ENCODE results near the gene FOXA3.
"Not testable (repeated sequence)": the region's sequence is repeated elsewhere in the genome, so short reads cannot be mapped to it uniquely, and the experiment has no call there.

FOXA3 gene

DNA sequence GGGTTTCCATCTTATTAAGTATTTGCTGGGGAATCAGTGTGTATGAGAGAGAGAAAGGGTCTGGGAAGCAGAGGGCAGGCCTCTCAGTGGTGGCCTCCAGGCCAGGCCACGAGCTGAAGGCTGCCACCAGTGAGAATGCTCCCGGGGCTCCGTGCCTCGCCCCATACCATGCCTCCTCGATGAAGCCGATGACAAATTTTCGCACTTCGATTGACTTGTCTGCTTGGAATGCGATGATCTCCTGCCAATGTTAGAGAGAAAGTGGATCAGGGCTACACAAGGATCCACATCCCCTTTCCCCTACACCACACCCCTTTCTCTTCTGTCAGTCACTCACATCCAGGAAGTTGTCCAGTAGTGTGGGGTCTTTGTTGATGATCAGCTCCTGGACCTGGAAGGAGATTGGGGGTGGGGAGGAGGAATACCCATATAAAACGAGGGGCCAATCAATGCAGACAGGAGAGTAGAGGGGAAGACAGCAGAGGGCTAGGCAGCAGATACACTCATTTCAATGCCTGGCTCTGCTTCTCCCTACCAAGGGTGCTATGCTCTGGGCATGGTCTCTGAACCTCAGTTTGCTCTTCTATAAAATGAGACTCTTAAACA, 11.9 kb upstream of the FOXA3 start:
- Histone ChIP-seq H3K36me3 (ENCODE audit: insufficient read depth, low read length) (peaks cover 57% of the 10 kb centered on the region), H3K9me3 (ENCODE audit: low read length) (no peaks in the 10 kb centered on the region), H3K27me3 (ENCODE audit: insufficient read depth, low read length) (no peaks in the 10 kb centered on the region), H2AFZ (ENCODE audit: low read depth, low read length) (no peak overlapping the region), H3K4me1 (ENCODE audit: insufficient read depth, low read length) (no peaks in the 10 kb centered on the region), H3K4me3 (ENCODE audit: low read length) (no peak overlapping the region)

DNA sequence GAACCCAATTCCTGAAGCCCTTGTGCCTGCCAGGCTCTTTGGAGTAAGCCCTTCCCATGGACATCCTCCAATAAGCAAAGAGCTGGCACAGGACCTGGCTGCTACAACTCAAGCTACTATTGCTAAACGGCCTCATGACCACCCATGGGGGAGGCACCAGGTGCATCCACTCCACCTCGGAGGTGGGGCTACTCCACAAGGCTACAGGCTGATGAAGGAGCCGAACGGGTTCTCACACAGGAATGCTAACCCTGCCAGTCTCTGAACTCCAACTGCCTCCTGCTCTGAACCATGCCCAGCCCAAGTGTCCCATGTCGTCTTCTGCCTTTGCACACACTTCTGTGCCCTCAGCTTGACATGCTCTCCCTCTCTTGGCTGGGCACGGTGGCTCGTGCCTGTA, 11.1 kb upstream of the FOXA3 start:
- H3K36me3 ChIP-seq (ENCODE audit: insufficient read depth, low read length), result peaks cover 51% of the 10 kb centered on the region

DNA sequence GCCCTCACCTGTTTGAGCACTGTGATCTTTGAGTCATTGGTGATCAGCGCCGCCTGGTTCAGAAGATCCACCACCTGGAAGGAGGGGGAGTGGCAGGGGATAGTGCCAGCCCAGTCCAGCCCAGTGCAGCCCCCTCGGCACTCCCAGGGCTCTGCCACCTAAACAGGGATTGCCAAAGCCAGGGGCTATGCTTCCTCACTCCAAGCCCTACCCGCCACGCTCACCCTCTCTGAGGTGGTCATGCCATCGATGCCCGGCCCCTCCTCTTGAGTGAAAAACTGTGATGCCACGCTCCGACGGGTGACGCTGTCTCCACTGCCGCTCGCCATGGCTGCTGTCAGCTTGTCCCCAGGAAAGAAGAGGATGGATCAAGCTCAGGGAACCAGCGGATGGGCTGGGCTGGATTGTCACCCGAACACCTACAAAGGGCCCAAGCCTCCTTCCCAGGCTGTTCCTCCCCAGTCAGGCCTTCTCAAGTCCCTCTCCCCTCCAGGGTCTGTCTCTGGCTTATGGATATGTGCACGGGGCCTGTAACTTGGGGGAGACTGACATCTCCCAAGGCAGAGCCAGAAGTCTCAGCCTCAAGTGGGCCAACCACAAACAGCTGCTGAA, 9.9 kb upstream of the FOXA3 start:
- peaks cover 49% of the 10 kb centered on the region for H3K36me3 ChIP-seq (ENCODE audit: insufficient read depth, low read length)
- H3K9me3 ChIP-seq (ENCODE audit: low read length), result no peaks in the 10 kb centered on the region
- H3K4me1 ChIP-seq (ENCODE audit: insufficient read depth, low read length), result no peaks in the 10 kb centered on the region
- H2AFZ ChIP-seq (ENCODE audit: low read depth, low read length), result no peak overlapping the region
- no peak overlapping the region for H3K4me3 ChIP-seq (ENCODE audit: low read length)
- H3K27me3 ChIP-seq (ENCODE audit: insufficient read depth, low read length), result no peaks in the 10 kb centered on the region

More for the DNA sequence above, 11.1 kb upstream of the FOXA3 start:
- Histone ChIP-seq H2AFZ (ENCODE audit: low read depth, low read length) (no peak overlapping the region), H3K4me3 (ENCODE audit: low read length) (no peak overlapping the region), H3K4me1 (ENCODE audit: insufficient read depth, low read length) (no peaks in the 10 kb centered on the region), H3K9me3 (ENCODE audit: low read length) (no peaks in the 10 kb centered on the region), H3K27me3 (ENCODE audit: insufficient read depth, low read length) (no peaks in the 10 kb centered on the region)

DNA sequence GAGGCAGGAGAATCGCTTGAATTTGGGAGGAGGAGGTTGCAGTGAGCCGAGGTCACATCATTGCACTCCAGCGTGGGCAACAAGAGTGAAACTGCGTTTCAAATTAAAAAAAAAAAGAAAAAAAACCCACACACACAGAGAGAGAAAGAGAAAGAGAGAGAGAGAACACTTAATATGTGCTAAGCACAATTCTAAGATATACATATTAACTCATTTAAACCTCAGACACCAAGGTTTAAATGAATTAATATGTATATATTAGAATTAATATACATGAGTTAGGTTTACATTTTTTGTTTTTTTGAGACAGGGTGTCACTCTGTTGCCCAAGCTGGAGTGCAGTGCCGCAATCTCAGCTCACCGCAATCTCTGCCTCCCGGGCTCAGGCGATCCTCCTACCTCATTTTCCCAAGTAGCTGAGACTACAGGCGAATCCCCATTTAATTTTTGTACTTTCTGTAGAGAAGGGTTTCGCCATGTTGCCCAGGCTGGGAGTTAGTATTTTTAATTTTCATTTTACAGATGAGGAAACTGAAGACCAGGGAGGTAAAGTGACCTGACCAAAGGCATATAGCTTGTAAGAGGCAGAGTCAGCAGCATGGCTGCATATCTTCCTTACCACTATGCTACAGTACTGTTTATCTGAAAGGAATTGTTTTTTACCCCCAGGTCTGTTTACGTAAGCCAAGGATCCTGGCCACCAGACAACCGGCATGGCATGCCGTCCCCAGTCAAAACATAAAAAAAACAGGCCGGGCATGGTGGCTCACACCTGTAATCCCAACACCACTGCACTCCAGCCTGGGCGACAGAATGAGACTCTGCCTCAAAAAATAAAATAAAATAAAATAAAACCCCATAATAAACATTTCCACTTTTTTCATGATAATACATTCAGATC, 3.5 kb upstream of the FOXA3 start:
- no peaks in the 10 kb centered on the region for H3K9me3 ChIP-seq (ENCODE audit: low read length)
- peaks cover 17% of the 10 kb centered on the region for H3K27me3 ChIP-seq (ENCODE audit: insufficient read depth, low read length)
- H3K4me3 ChIP-seq (ENCODE audit: low read length), result no peak overlapping the region

DNA sequence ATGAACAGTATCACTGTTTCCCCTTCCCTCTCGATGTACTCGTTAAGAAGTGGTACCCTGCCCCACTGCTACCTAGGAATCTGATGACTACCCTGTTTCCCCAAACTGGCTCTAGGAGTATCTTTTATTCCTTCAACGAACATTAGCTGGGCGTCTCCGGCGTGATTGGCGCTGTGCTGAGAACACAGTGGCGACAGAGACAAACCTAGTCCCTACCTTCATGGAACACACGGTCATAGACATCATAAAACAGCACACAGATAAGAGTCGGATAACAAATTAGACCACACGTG, 1.9 kb upstream of the FOXA3 start:
- Histone ChIP-seq H3K9me3 (ENCODE audit: low read length) (no peaks in the 10 kb centered on the region), H3K4me1 (ENCODE audit: insufficient read depth, low read length) (peaks cover 5% of the 10 kb centered on the region), H2AFZ (ENCODE audit: low read depth, low read length) (peak overlapping the region; percentile 38), H3K27me3 (ENCODE audit: insufficient read depth, low read length) (peaks cover 27% of the 10 kb centered on the region), H3K4me3 (ENCODE audit: low read length) (peak overlapping the region; percentile 69), H3K36me3 (ENCODE audit: insufficient read depth, low read length) (peaks cover 20% of the 10 kb centered on the region)

More for the DNA sequence above, 3.5 kb upstream of the FOXA3 start:
- Histone ChIP-seq H3K36me3 (ENCODE audit: insufficient read depth, low read length) (peaks cover 24% of the 10 kb centered on the region), H3K4me1 (ENCODE audit: insufficient read depth, low read length) (peaks cover 5% of the 10 kb centered on the region), H2AFZ (ENCODE audit: low read depth, low read length) (no peak overlapping the region)

DNA sequence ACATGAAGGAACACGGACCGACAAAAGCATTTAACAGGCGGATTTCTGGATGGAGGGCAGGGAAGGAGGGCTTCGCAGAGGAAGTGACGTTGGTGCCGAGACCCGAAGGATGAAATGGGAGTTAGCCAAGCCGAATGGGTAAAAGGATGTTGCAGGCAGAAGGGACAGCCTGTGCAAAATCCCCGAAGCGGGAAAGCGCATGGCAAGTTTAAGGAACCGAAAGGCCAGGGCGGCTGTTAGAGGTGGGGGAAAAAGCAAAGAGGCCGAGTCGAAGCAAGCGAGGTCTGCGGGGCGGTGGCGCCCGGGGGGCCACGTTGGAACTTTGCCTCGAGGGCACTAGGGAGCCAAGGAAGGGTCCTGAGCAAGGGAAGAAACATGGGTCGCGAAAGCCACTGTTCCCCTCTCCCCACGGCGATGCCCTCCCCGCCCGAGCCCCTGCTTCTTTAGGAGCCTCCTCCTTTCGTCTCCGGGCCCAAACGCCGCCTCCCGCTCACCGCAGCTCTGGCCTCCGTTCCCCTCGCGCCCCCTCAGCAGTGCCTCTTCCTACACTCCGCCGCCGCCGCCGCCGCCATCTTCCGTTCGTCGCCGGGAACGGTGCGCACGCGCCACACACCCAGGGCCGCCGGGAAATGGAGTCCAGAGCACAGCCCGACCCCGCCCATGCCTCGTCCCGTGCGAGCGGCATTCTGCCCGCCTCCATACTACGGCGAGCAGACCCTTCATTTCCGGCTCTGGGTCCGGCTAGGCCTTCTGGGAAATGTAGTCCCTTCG, 1.4 kb upstream of the FOXA3 start, which contains the start of gene SYMPK:
SYMPK (minus strand) TSS at position 584 of the 771 bp plus-strand sequence. CDS start 8,652 bp downstream, outside the sequence.
- H2AFZ ChIP-seq (ENCODE audit: low read depth, low read length), result peak within 1 kb of the TSS; percentile 58
- H3K4me3 ChIP-seq (ENCODE audit: low read length), result peak within 1 kb of the TSS; percentile 69
- peaks cover 5% of the 10 kb centered on the region for H3K4me1 ChIP-seq (ENCODE audit: insufficient read depth, low read length)
- peaks cover 20% of the 10 kb centered on the region for H3K36me3 ChIP-seq (ENCODE audit: insufficient read depth, low read length)
- H3K27me3 ChIP-seq (ENCODE audit: insufficient read depth, low read length), result peaks cover 27% of the 10 kb centered on the region
- H3K9me3 ChIP-seq (ENCODE audit: low read length), result no peaks in the 10 kb centered on the region

DNA sequence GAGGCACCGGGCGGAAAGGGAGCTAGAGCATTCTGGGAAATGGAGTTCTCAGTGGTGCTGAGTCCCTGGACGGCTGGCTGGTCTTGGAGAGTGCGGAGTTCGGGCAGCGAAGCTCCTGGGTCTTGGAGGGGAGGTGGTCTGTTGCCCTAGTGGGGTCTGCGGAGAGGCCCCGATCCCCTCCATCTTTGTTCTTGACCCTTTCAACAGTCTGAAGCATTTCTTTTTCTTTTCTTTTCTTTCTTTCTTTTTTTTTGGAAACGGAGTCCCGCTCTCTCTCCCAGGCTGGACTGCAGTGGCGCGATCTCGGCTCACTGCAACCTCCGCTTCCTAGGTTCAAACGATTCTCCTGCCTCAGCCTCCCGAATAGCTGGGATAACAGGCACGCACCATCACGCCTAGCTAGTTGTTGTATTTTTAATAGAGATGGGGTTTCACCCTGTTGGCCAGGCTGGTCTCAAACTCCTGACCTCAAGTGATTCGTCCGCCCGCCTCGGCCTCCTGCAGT, 739 bp upstream of the FOXA3 start:
- H3K27me3 ChIP-seq (ENCODE audit: insufficient read depth, low read length), result peaks cover 27% of the 10 kb centered on the region
- H3K36me3 ChIP-seq (ENCODE audit: insufficient read depth, low read length), result peaks cover 16% of the 10 kb centered on the region
- peak overlapping the region; percentile 30 for H3K4me3 ChIP-seq (ENCODE audit: low read length)
- H3K4me1 ChIP-seq (ENCODE audit: insufficient read depth, low read length), result peaks cover 5% of the 10 kb centered on the region
- H2AFZ ChIP-seq (ENCODE audit: low read depth, low read length), result peak overlapping the region; percentile 58
- no peaks in the 10 kb centered on the region for H3K9me3 ChIP-seq (ENCODE audit: low read length)

DNA sequence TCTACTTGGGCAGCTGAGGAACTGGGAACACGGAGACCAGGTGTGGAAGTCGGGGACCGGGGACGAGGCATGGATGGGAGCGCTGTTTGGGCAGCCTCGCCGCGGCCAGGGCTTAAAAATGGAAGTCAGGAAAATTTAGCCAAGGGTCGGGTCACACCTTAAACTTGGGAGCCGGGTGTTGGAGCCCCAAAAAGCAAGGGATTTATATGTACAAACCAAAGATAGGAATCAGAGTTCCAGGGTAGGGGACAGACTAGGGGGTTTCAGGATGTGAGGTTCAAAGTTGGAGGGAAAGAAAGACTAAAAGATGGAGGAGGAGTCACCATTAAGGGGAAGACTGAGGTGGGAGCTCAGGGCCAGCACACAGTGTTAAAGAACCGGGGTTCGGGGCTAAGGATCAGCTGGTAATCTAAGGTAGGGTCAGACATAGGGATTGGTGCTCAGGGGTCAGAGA, 530 bp downstream of the FOXA3 start:
- Histone ChIP-seq H3K4me1 (ENCODE audit: insufficient read depth, low read length) (peaks cover 5% of the 10 kb centered on the region), H3K9me3 (ENCODE audit: low read length) (no peaks in the 10 kb centered on the region), H3K27me3 (ENCODE audit: insufficient read depth, low read length) (peaks cover 27% of the 10 kb centered on the region), H3K4me3 (ENCODE audit: low read length) (no peak overlapping the region), H3K36me3 (ENCODE audit: insufficient read depth, low read length) (peaks cover 8% of the 10 kb centered on the region), H2AFZ (ENCODE audit: low read depth, low read length) (no peak overlapping the region)

DNA sequence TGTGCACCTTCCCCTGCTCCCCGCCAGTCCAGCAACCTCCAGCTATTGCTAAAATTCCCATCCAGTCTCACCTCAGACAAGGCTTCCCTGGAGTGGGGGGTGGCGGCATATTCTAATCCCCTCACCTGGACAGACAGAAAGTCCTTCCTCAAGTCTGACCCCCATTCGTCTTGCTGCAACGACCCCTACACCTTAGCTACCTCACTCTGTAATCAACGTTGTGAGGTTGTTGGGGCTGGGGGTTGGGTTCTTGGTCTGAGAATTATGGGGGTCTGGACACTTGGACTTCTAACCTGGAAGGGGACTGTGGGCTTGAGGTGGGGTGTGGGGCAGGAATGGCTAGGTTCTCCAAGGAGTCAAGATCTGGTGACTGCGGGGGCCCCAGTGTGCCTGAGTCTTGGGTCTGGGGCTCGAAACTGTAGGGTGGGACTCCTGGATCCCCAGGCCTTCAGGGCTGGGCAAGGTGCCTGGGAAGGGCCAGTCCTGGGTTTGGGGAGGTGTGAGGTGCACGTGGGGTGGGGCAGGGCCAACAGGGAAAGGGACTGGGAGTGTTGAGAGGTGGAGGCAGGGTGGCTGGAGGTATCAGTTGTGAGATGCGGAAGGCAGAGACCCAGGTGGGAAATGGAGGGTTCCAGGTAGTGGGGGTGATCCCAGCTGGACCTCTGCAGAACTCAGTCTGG, 1.3 kb downstream of the FOXA3 start:
- Histone ChIP-seq H3K4me3 (ENCODE audit: low read length) (no peak overlapping the region), H2AFZ (ENCODE audit: low read depth, low read length) (no peak overlapping the region), H3K27me3 (ENCODE audit: insufficient read depth, low read length) (peaks cover 27% of the 10 kb centered on the region), H3K36me3 (ENCODE audit: insufficient read depth, low read length) (peaks cover 5% of the 10 kb centered on the region), H3K9me3 (ENCODE audit: low read length) (no peaks in the 10 kb centered on the region), H3K4me1 (ENCODE audit: insufficient read depth, low read length) (peaks cover 5% of the 10 kb centered on the region)

DNA sequence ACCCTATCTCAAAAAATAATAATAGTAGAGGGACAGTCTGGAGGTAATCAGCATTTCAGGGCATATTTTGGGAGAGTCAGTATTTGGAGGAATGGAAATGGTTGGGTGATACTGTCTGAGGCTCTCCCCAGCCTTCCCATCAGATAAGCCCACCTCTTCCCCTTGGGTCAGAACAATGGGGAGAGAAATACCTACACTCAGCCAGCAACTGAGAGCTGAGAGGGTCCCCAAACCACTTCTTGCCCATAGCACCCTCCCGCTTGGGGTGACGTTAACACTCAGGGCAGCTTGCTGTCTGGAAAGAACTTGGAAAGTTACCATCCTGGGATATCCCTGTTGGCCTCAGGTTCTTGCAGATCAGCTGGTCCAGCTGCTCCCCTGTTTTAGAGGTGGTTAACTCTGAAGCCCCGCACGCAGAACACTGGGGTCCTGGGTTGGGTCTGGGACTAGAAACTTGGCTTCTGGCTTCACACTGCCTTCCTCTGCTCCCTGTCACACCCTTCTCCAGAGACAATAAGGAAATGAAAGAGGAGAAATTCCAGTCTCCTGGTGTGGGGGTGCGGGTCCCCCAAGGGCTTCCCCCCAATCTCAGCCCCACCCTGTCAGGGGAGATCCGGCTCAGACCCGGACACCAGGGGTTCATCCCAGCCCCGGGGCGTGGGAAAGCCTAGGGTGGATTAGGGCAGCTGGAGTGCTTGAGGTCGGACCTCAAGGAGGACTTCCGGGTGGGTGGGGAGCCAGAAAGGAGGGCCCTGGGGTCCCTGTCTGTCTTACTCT, 2.5 kb downstream of the FOXA3 start:
- Histone ChIP-seq H3K4me1 (ENCODE audit: insufficient read depth, low read length) (peaks cover 5% of the 10 kb centered on the region), H3K36me3 (ENCODE audit: insufficient read depth, low read length) (no peaks in the 10 kb centered on the region), H3K9me3 (ENCODE audit: low read length) (no peaks in the 10 kb centered on the region), H3K4me3 (ENCODE audit: low read length) (no peak overlapping the region), H2AFZ (ENCODE audit: low read depth, low read length) (no peak overlapping the region), H3K27me3 (ENCODE audit: insufficient read depth, low read length) (peaks cover 27% of the 10 kb centered on the region)

DNA sequence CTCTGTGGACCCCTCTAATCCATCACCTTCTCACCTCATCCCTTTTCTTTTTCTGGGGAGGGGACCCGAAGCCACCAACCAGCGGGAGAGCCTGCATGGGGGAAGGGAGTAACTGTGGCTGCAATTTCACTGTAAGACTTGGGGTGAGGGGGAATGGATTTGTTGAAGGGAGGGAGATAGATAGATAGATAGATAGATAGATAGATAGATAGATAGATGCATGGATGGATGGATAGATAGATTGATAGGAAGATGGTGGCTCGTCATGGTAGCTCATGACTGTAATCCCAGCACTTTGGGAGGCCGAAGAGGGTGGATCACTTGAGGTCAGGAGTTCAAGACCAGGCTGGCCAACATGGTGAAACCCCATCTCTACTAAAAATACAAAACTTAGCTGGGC, 3.1 kb downstream of the FOXA3 start:
- not testable (repeated sequence) for H3K9me3 ChIP-seq (ENCODE audit: low read length); H3K4me1 ChIP-seq (ENCODE audit: insufficient read depth, low read length); H3K4me3 ChIP-seq (ENCODE audit: low read length); H2AFZ ChIP-seq (ENCODE audit: low read depth, low read length); H3K36me3 ChIP-seq (ENCODE audit: insufficient read depth, low read length)
- H3K27me3 ChIP-seq (ENCODE audit: insufficient read depth, low read length), result peaks cover 27% of the 10 kb centered on the region

DNA sequence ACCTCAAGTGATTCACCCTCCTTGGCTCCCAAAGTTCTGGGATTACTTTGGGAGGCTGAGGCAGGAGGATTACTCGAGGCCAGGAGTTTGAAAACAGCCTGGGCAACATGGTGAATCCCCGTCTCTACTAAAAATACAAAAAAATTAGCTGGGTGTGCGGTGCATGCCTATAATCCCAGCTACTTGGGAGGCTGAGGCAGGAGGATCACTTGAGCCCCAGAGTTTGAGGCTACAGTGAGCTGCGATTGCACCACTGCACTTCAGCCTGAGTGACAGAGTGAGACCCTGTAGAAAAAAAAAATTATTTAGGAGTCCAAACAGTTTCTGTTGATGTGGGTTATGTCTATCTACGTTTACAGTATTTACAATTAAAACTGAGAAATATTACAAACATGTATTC, 6.7 kb downstream of the FOXA3 start:
- peaks cover 5% of the 10 kb centered on the region for H3K4me1 ChIP-seq (ENCODE audit: insufficient read depth, low read length)
- no peak overlapping the region for H2AFZ ChIP-seq (ENCODE audit: low read depth, low read length)
- H3K27me3 ChIP-seq (ENCODE audit: insufficient read depth, low read length), result peaks cover 8% of the 10 kb centered on the region
- H3K36me3 ChIP-seq (ENCODE audit: insufficient read depth, low read length), result no peaks in the 10 kb centered on the region
- no peaks in the 10 kb centered on the region for H3K9me3 ChIP-seq (ENCODE audit: low read length)
- H3K4me3 ChIP-seq (ENCODE audit: low read length), result no peak overlapping the region

All from neuron (in vitro differentiated cells).